Peyer's patch (tissue), 4 donors: ENCODE data around the gene DDC. TPM values are rescaled to one million over a fixed set of nuclear protein-coding genes. Genes with fewer than 3 reads are reported as not detected.
"Not testable (repeated sequence)": the region's sequence is repeated elsewhere in the genome, so short reads cannot be mapped to it uniquely, and the experiment has no call there.

Experiments
- DNase-seq, 3 donors: peaks; one replicate each; pipeline ENCODE4 v3.0.0-alpha.2; 2017 to 2019
- H3K27ac ChIP-seq, 4 donors: fragments of 200-600 bp; sonication (generic); one replicate each; pipeline ENCODE4 v1.5.1; 2016 to 2019
- H3K27me3 ChIP-seq, 2 donors: fragments of 200-600 bp; sonication (generic); one replicate each; pipeline ENCODE4 v1.5.1; 2019
- H3K36me3 ChIP-seq, 3 donors: fragments of 200-600 bp; sonication (generic); one replicate each; pipeline ENCODE4 v1.5.1; 2016 to 2019
- H3K4me1 ChIP-seq, 4 donors: fragments of 200-600 bp; sonication (generic); one replicate each; pipeline ENCODE4 v1.5.1; 2016 to 2019
- H3K4me3 ChIP-seq, 4 donors: fragments of 200-600 bp; sonication (generic); 1 replicate in 3 of 4; 2 replicates in 1 of 4; pipeline ENCODE4 v1.5.1; 2016 to 2019; ENCODE audit warnings: mild to moderate bottlenecking in 1 of 4
- H3K9me3 ChIP-seq, 4 donors: fragments of 200-600 bp; sonication (generic); one replicate each; pipeline ENCODE4 v1.5.1; 2016 to 2019; ENCODE audit warnings: mild to moderate bottlenecking in 1 of 4
- CTCF ChIP-seq, 6 experiments: fragments of 450-650 bp in 4 of 6; fragments of 200-600 bp in 2 of 6; sonication (generic) in 1 of 6; IDR thresholded peaks; one replicate each; pipeline ENCODE4 v1.5.1; 2017 to 2019; ENCODE audit warnings: antibody characterized with exemption in 6 of 6, mild to moderate bottlenecking in 3 of 6, moderate library complexity in 1 of 6
- POLR2A ChIP-seq, 2 donors: fragments of 450-650 bp; IDR thresholded peaks; one replicate each; pipeline ENCODE4 v1.5.1; 2017; ENCODE audit warnings: antibody characterized with exemption in 2 of 2, mild to moderate bottlenecking in 2 of 2, moderate library complexity in 2 of 2
- total RNA-seq, 4 donors: library from RNA; depleted of rRNA; stranded (reverse); fragments of >200 nt; gene quantifications; one replicate each; pipeline ENCODE4 v1.1.0, GENCODE V29; 2016

DDC gene
- total RNA-seq, 4 donors from 2014 or later, result 56.9 to 314 (median 200) TPM

- no peak for DNase-seq
- no peaks in the 10 kb centered on the region for H3K9me3 ChIP-seq
- H3K4me3 ChIP-seq, result no peak overlapping the region
- no peaks in the 10 kb centered on the region for H3K27me3 ChIP-seq
- H3K4me1 ChIP-seq, result no peaks in the 10 kb centered on the region
- no peak for TF ChIP-seq CTCF (IDR thresholded peaks at IDR 0.05)
- TF ChIP-seq POLR2A (IDR thresholded peaks at IDR 0.05), result no peak
- no peak overlapping the region for H3K27ac ChIP-seq
- peaks cover 0 to 17% (median 0%) of the 10 kb centered on the region in 3 donors for H3K36me3 ChIP-seq
Observed at GRCh38 chr7:50462361-50462760, 102.8 kb downstream of the DDC start.

GRCh38 chr7:50461695-50462094 lies 103.5 kb downstream of the DDC start:
- no peak overlapping the region for H3K4me3 ChIP-seq
- TF ChIP-seq CTCF (IDR thresholded peaks at IDR 0.05) (no peak), POLR2A (IDR thresholded peaks at IDR 0.05) (no peak)

GRCh38 chr7:50459183-50459582 lies 106.0 kb downstream of the DDC start:
- not testable (repeated sequence) for H3K36me3 ChIP-seq, H3K27ac ChIP-seq, H3K27me3 ChIP-seq, DNase-seq, H3K9me3 ChIP-seq, H3K4me3 ChIP-seq, H3K4me1 ChIP-seq

More at GRCh38 chr7:50461695-50462094, 103.5 kb downstream of the DDC start:
- Histone ChIP-seq H3K27ac (no peak overlapping the region), H3K36me3 (peaks cover 0 to 11% (median 0%) of the 10 kb centered on the region in 3 donors), H3K9me3 (no peaks in the 10 kb centered on the region), H3K4me1 (no peaks in the 10 kb centered on the region), H3K27me3 (no peaks in the 10 kb centered on the region)
- no peak for DNase-seq

- not testable (repeated sequence) for H3K27me3 ChIP-seq, H3K36me3 ChIP-seq, H3K27ac ChIP-seq, H3K9me3 ChIP-seq, DNase-seq, H3K4me3 ChIP-seq, H3K4me1 ChIP-seq
Observed at GRCh38 chr7:50458651-50459050, 106.6 kb downstream of the DDC start.

- no peaks in the 10 kb centered on the region for H3K4me1 ChIP-seq
- DNase-seq, result no peak
- H3K27me3 ChIP-seq, result no peaks in the 10 kb centered on the region
- H3K36me3 ChIP-seq, result no peaks in the 10 kb centered on the region
- no peaks in the 10 kb centered on the region for H3K9me3 ChIP-seq
- TF ChIP-seq POLR2A (IDR thresholded peaks at IDR 0.05) (no peak), CTCF (IDR thresholded peaks at IDR 0.05) (no peak)
- H3K4me3 ChIP-seq, result no peak overlapping the region
- H3K27ac ChIP-seq, result no peak overlapping the region
Observed at GRCh38 chr7:50456371-50457123, 108.7 kb downstream of the DDC start.

GRCh38 chr7:50455658-50456057 lies 109.5 kb downstream of the DDC start:
- no peaks in the 10 kb centered on the region for H3K9me3 ChIP-seq
- TF ChIP-seq CTCF (IDR thresholded peaks at IDR 0.05) (no peak), POLR2A (IDR thresholded peaks at IDR 0.05) (no peak)
- no peaks in the 10 kb centered on the region for H3K27me3 ChIP-seq
- H3K4me1 ChIP-seq, result peaks cover 0 to 3% (median 0%) of the 10 kb centered on the region in 4 donors
- H3K27ac ChIP-seq, result no peak overlapping the region
- H3K4me3 ChIP-seq, result no peak overlapping the region
- no peak for DNase-seq
- H3K36me3 ChIP-seq, result no peaks in the 10 kb centered on the region

GRCh38 chr7:50454968-50455367 lies 110.2 kb downstream of the DDC start:
- no peak for DNase-seq
- Histone ChIP-seq H3K27me3 (no peaks in the 10 kb centered on the region), H3K4me3 (no peak overlapping the region), H3K4me1 (peaks cover 0 to 4% (median 0%) of the 10 kb centered on the region in 4 donors), H3K9me3 (no peaks in the 10 kb centered on the region), H3K36me3 (no peaks in the 10 kb centered on the region), H3K27ac (no peak overlapping the region)
- TF ChIP-seq POLR2A (IDR thresholded peaks at IDR 0.05) (no peak), CTCF (IDR thresholded peaks at IDR 0.05) (no peak)
